COR-L47 (cell line): ENCODE measurements around the gene BMP8A.

Experiments
- DNase-seq: peaks from one replicate; lab custom pipeline; 2025; lab: John Stamatoyannopoulos, UW

The BMP8A gene

GRCh38 chr1:39527190-39527579, 35.7 kb downstream of the BMP8A start:
- peak; percentile 85 for DNase-seq

DNA sequence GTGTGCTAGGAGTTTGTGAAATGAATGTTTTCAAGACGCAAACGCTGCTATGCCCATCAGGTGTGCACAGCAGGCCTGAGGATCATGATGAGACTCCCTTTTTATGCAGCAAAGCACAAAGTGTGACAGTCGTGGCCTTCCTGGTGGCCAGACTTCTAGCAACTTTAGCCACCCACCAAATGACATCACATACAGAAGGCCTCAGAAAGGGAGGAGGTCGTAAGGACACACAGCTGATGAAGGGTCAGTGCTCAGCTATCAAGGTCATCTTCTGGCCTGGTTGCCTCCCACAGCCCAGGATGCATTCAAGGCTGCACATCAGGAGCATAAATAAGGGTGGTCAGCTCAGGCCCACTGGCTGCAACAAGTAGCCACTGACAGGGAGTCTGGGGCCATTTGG, 36.6 kb downstream of the BMP8A start:
- DNase-seq: no peak

DNA sequence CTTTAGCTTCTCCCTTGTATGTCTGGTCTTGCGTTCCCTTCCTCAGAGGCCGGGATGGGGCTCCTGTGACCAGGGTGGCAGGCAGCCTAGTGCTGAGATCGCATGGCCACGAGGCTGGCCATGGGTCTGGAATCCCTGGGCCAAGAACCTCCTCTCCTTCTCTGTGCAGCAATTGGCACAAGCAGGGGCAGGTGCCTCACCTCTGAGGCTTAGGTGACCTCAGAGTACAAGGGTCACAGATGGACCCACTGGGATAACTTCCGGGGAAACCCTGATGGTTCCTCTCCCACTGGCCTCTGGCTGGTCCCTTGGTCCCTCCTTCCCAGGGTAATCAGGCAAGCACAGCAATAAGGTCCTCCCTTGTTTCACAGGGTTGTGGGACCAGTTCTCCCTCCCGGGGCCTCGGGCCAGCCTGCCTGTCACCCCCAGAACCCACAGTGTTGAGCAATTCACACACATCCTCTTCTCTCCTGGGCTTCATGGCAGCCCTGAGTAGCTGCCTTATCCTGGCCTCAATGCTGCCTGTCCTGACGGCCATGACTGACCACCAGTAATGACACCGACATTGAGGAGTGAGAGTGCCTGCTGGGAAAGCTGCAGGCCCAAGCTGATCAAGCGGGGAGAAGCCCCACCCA, 38.6 kb downstream of the BMP8A start:
- DNase-seq: no peak

- DNase-seq: no peak
Measured at GRCh38 chr1:39531526-39531925, 40.1 kb downstream of the BMP8A start.

DNA sequence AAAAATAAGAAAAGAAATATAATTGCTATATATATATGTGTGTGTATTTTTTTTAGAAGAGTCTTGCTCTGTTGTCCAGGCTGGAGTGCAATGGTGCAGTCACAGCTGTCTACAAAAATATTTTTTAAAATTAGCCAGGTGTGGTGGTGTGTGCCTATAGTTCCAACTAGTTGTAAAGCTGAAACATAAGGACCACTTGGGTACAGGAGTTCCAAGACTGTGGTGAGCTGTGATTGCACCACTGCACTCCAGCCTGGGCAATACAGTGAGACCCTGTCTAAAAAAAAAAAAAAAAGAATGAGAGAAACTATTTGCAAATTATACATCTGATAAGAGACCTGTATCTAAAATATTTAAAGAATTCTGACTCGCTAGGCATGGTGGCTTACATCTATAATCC, 42.0 kb downstream of the BMP8A start:
- DNase-seq: no peak

GRCh38 chr1:39538531-39539251, 47.3 kb downstream of the BMP8A start:
- DNase-seq: no peak

DNA sequence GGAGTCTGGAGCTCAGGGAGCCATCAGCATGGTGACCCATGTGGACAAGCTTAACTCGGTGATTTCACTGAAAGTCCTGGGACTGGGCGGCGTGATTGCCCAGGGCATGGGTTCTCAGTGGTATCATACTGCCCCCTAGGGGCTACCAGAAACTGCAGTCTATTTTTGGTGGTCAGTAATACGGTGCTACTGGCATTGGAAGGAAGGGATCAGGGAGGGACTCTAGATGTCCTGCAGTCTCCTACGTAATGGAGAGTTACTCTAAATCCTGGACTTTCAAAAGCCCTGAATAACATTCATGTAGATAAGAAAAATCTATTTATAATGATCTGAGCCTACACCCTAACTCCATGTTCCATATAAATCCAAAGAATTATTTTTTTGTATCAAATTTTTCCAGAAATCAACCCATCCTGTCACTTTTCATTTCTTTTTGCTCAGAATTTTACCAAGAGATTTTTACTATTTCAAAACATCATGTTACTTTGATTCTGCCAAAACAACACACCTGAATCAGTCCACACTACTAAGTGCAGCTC, 47.9 kb downstream of the BMP8A start:
- DNase-seq: peak; percentile 58

GRCh38 chr1:39540504-39541031, 49.1 kb downstream of the BMP8A start:
- no peak for DNase-seq

GRCh38 chr1:39542924-39543323, 51.5 kb downstream of the BMP8A start:
- no peak for DNase-seq

- DNase-seq: no peak
Measured at GRCh38 chr1:39544327-39544726, 52.9 kb downstream of the BMP8A start.

DNA sequence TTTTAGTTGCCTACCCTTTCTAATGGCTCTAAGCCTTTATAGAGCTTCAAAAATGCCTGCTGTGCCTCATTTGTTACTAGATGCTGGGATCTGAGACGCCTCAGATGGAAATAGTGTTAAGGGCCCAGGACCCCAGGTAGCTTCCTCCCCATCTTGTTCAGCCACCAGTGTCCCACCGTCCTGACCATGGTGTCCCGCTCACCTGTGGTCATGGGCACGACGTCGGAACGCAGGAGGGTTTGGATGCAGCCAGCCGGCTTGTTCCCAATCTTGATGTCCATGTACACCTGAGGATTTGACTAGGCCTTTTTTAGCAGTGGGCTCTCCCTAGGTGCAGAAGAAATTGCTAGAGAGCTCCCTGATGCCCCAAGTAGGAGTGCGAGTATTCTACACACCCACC, 54.1 kb downstream of the BMP8A start:
- no peak for DNase-seq

DNA sequence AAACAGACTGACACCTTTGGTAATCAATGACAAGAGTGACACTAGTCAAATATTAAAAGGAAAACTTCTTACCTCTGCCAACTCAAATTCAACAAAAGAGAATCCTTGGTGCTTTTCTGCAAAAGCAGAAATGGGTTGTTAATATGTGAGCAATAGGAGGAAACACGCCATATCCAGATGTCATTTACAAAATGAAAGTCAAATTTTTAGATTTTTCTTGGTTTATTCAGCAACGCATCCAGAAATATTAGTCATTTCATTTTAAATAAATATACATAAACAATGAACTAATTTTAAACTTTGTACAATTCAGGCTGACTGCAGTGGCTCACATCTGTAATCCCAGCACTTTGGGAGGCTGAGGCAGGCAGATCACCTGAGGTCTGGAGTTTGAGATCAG, 62.8 kb downstream of the BMP8A start:
- no peak for DNase-seq

DNA sequence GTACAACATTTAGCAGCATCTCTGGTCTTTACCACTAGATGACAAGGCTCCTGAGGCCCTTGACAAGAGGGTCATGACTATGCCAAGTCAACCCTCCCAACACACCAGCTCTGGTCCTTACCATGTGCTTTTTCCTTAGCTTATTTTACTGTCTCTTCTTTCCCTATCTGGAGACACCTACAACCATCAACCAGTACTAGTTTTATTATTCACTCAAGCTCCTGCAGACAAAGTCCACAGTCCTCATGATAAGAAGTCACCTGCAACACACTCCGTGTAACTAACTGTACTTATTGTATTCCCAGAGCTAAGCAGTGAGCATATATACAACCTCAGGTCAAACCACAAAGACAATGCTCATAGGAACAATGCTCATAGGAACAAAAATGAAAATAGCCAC, 69.8 kb downstream of the BMP8A start:
- DNase-seq: no peak

DNA sequence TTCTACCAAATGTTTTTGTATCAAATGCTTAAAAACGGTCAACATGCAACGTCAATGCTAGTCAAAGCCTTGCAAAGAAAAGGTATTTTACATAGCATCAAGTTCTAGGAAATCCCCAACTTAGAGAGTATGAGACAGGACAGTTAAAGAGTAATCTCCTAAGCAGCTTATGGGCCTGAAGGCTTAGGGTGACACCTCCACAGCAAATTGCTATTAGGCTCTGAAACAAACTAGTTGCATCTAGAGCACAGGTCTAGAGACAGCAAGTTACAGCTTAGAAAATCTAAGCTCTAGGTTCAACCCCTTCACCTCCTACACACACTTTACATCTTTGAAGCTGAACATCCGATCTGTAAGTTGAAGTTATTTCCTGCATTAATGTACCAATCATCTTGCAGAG, 71.5 kb downstream of the BMP8A start:
- no peak for DNase-seq

- DNase-seq: no peak
Measured at GRCh38 chr1:39563669-39564068, 72.2 kb downstream of the BMP8A start.

DNA sequence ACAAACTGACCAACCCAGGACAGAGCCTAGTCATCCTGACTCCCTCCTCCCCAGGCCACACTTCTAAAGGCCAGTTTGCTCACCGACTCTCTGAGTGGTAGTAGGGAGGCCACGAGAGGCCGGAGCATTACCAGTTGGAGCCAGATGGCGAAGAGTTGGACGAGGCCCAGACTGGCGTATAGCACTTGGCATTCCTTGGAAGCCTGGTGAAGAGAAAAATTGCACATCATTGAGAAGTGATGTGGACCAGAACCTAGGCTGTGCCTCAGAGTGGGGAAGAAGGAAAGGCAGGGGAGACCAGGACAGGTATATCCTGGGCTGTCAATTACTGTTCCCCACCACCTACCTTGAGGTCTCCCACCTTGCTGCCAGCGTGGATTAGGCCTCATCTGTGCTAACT, 72.9 kb downstream of the BMP8A start:
- no peak for DNase-seq

GRCh38 chr1:39564941-39565340, 73.5 kb downstream of the BMP8A start:
- DNase-seq: no peak

DNA sequence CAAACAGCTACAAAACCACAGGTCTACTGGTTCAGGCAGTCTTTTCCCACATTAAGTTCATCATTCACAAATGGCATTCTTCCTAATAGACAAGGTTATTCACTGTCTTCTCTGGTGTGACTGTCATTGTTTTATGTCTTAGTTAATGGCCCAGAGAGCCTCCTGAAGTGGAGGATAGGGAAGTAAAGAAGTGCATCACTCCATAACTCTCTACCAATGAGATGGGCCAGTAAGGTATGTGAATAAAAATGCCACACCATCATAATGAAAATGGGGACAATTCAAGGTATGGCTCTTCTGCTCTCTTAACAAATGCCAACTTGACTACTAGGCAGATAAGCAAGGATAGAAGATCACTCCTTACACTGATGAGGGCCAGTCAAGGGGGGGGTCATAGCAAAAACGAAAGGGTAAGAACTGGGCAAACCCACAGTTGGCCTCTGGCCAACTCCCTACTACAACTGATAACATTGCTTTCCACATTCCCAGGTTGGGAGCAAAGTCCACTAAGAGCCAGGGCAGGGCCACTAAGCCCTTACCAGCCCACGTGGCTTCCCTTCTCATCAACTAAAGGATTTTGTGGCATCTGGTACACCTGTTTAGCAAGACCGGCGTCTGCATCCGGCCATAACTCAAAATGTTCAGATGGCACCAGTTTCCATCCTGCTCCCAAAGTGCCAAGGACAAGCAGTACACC, 75.2 kb downstream of the BMP8A start:
- DNase-seq: no peak

DNA sequence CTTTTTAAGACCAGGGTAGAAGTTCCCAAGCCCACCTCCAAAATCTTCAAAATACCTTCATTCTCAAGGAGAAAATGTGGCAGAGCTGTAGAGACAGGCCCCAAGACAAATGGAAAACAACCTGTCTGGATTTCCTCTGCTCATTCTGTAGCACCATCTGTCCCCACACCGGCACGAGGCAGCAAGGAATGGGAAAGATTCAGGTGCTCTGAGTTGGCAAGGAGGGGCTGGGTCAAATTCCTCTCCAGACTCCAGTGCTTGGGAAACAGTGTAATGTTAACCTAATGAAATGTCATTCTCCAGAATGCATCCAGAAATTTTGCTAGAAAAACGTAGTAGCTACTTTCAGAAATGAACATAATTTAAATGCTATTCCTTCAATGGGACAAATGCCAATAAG, 75.9 kb downstream of the BMP8A start:
- no peak for DNase-seq

GRCh38 chr1:39568208-39568607, 76.8 kb downstream of the BMP8A start:
- DNase-seq: no peak

DNA sequence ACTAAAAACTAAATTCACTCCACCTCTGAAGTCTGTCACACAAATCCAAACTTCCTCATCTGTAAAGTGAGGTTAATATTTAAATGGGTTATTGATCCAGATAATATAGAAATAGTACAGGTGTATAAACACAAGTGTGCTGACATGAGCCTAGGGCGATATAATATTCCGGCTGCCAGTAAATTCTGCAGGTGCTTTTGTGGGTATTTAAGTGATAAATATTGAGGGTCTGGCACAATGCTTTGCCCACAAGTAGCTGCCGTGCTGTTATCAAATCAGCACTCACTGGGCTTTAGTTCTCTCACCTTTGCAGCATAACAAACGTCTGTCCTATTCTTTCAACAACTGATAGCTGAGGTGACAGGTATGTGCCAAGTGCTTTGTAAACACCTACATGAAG, 77.6 kb downstream of the BMP8A start:
- DNase-seq: no peak

DNA sequence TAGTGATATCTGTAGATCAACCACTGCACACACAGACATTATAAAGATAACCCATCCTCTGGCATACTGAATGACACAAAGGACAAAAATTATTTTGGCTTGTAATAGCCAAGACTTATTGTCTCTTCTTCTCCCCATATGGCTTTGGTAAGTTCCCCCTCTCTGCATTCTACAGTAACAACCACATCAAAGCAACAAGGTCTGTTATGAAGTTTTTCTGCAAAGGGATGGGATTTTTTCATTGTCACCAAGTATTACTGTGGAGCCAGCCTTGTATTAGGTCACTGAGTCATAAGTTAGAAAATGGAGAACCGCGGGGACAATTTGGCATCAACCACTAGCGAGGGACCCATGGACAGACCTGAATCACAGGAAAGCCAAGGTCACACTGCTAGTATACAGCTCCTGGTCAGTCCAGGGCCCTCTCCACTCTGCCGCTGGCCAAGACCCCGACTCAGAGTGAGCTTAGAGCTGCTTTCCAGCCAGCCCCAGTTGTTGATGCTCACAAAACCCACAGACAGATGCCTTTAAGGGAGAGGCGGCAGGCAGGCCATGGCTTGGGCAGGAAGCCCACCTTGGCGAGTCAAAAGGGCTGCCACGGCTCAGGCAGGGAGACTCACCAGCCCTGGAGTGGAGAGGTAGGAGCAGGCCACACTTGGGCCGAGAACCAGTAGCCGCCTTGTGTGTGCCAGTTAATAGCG, 79.2 kb downstream of the BMP8A start:
- no peak for DNase-seq
